ENCODE data around the gene ETV6.

ETV6 gene

DNA sequence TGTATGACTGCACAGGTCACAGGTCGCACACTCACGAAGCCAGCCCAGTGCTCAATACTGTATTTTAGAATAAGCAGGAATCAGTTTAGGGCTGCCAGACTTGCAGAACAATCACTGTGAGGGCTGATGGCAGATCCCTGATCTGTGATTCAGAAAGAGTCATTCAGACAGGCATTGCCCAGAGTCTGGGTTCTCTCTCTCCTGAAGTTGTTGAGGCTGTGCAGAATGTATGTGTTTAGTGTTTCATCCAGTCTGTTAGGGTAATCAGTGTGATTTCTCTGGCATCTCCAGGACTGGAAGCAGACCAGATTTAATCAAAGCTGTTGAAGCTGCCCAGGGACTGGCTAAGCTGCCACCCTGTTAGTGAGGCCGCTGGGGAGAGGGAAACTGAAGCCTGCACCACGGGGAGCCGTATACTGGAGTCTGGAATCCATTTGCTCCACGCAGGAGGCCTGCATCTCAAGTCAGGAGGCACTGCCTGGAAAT is 69.3 kb downstream of the ETV6 start:
- DNase-seq (ENCODE audit: low read depth) = no peak

DNA sequence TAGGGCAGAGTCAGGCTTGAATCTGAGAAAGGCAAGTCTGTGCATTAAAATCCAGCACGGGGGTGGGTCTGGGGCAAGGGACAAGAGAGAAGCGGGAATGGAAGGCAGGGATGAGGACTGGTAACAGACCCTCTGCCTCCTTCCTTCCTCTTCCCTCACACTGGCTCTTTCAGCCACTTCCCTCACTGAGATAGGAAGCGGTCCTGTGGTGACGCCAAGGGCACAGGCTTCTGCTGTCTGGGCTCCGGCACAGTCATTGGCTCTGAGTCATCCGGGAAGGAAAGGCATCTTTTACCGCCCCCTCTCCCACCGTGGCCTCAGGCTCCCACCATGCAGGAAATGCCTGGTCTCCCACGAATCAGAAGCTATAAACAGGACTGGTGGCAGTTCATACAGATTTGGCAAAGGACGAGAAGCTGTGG is 70.2 kb downstream of the ETV6 start:
- peak; percentile 52 for DNase-seq (ENCODE audit: low read depth)

DNA sequence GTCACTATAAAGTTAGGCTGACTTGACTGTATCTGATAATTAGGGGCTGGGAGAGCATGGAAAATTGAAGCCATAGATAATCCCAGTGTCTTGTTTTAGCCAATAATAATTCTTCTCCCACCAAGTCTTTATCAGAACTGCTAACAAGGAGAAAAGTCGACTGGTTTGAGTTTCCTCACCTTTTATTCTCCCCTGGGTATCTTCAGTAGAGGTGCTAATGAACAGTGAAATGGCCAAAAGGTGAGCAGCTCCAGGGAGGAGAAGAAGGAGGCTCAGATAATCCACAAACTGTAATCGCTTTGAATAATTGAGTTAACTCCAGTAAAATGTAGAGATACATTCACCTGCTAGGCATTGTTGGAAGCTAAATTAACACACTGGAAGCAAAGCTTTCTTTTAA is 72.6 kb downstream of the ETV6 start:
- DNase-seq (ENCODE audit: low read depth) = no peak

DNA sequence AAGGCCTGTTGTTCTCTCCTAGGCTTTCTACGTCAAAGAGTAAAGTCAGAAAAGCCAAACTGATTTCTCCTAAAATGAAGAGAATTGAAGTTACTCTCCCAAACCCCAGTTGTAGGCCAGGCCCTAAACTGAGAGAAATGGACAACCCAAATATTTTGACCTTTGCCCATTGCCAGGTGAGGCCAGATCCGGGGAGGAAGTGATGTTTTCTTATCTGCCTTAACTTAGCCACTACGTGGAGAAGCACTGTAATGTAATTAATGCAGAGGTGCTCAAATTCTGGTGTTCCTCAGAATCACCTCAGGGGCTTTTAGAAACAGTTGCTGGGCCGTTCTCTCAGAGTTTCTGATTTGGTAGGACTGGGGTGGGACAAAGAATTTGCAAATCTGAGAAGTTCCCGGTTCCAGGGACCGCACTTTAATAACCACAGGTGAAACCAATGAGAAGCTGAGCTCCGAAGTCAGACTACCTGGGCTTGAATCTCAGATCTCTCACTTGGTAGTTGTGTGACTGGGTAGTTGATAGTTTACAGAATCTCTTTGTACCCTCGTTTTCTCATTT is 73.2 kb downstream of the ETV6 start:
- no peak for DNase-seq (ENCODE audit: low read depth)

DNA sequence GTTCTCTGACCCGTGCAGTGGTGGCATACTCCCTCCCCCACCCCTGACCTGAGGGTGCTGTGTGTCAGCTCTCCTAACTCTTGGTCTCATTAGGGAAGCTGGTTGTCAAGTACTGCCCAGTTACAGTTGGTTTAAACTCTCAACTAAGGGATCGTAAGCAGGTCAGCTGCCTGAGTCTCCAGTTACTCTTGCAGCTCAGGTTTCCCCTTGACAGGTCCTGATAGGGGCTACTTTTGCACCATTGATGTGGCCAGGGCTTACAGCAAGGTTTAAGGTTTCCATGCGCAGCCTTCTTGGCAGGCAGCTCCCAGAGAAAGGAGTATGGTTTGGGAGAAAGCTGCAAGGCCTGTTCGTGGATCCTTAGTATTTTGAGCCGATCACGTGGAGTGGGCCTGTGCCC is 74.5 kb downstream of the ETV6 start:
- no peak for DNase-seq (ENCODE audit: low read depth)

DNA sequence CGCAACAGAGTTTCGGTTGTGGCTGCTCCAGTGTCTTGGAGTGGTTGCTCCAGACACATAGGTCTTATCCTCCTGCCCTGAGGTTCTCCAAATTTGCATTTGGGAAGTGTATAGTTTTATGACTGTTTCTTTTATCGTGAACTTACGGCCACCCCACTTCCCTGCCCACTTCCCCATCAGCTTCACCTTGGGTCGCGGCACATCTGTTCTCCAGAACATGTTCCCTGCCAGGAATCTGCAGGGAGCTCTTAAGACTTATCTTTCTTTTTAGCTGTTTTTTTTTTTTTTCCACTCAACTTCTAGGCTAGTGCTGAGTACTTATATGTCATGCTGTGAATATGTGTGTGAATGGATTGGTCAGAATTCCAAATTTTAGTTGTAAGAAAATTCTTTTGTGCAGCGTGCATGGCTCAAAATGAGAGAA is 75.4 kb downstream of the ETV6 start:
- no peak for DNase-seq (ENCODE audit: low read depth)

DNA sequence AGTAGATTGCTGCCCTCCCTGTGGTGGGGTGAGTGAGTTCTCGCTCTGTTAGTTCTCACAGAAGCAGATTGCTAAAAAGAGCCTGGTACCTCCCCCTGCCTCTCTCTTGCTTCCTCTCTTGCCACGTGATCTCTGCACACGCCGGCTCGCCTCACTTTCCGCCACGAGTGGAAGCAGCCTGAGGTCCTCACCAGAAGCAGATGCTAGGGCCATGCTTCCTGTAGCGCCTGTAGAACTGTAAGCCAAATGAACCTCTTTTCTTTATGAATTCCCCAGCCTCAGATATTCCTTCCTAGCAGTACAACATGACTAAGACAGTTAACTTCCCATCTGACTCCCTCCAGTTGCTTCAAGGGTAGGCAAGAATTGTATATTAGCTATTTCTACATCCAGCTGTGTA is 76.2 kb downstream of the ETV6 start:
- DNase-seq (ENCODE audit: low read depth) = no peak

DNA sequence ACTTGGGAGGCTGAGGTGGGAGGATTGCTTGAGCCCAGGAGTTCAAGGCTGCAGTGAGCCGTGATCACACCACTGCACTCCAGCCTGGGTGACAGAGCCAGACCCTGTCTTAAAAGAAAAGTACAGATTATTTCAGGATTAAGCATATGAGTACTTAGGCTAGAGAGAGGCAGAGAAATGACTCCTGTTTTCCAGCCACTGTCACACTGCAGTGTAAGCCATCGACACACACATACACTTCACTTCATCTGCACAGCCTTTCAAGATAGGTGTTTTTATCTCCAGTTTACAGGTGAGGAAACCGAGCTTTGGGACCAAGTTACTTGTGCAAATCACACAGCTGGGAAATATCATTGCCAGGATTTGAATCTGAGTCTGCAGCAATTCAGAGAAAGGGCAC is 77.2 kb downstream of the ETV6 start:
- DNase-seq (ENCODE audit: low read depth) = no peak

DNA sequence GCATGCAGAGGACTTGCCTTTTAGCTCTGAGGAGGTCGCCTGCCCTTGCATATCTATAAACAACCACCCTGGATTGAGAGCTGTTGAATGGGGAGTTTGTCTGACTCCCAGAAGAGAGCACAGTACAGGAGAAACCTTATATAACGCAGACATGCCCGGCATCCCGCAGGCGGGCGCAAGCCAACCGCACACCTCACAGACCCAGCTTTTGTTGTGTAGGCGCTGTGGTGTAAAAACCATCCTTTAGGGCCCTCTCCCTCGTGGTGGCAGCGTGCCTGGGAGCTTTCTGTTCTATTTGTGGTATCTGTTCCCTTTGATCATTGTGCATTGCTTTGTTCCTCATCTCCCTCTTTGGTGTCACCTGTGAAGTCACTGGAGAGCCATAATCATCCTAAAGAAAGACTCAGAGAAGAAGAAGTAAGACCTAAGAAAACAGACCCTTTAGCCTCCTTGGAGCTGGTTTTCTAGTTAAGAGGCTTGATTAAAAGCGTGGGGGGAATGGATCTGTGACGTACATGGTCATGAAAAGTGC is 77.7 kb downstream of the ETV6 start:
- DNase-seq (ENCODE audit: low read depth) = peak; percentile 55

DNA sequence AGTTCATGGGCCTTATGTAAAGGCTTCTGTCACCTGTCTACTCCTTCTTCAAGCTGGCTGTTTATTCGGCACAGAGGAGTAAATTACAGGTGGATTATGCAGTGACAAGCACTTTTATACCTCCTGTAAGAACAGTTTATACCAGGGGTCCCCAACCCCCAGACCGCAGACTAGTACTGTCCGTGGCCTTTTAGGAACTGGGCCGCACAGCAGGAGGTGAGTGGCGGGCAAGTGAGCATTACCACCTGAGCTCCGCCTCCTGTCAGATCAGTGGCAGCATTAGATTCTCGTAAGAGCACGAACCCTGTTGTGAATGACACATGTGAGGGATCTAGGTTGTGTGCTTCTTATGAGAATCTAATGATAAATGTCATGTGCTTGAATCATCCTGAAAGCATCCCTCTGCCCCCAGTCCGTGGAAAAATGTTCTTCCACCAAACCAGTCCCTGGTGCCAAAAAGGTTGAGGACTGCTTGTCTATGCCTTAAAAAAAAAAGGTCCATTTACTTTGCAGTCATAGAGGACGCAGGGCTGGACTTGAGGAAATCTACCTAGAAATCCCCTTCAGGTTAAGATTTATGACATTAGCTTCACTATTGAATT is 78.8 kb downstream of the ETV6 start:
- no peak for DNase-seq (ENCODE audit: low read depth)

DNA sequence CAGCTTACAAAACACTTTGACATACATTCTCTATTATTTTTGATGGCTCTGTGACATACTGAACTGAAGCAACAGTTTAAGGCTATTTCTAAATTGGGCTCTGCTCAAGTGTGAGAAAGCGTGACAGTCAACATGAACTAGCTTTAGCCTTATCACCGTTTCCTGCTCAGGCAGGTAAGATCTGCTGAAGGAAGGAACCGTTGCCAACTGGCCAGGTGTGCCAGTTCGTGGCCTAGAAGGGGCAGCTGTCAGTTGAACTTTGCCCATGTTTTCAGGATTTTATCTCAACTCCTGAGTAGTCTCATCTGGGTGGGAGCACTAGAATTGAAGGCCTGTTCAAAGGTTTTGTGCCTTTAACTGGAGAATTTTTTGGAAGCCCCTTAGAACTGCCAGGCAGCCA is 79.5 kb downstream of the ETV6 start:
- DNase-seq (ENCODE audit: low read depth) = no peak

DNA sequence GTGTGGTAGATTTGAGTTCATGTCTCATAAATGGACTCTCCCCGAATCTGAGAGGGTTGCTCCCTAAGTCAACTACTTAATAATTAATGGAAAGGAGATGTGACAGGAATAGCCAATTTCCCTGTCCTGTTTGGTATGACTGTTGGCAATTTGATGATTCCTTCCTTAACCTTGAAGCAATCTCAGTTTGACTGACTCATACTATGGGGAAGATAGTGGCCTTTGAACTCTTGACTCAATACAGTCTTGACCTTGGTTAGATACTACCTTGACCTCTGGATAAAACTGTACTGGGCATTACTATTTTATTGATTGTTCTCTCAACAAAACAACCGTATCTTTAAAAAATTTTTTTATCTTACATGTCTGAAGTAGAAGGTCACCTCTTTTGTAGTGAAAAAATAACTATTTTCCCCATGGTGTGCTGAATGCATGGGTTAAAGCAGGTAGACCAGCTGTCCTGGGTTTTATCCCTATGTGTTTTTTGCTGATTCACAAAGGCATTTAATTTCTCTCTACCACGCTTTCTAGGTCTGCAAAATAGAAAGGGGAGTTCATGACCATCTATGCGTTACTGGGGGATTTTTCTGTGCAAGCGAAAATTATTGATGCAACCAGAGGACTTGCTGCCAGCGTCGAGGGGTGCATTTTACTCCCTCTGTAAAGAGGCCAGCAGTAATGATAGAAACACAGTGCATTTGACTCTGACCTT is 80.1 kb downstream of the ETV6 start:
- no peak for DNase-seq (ENCODE audit: low read depth)

DNA sequence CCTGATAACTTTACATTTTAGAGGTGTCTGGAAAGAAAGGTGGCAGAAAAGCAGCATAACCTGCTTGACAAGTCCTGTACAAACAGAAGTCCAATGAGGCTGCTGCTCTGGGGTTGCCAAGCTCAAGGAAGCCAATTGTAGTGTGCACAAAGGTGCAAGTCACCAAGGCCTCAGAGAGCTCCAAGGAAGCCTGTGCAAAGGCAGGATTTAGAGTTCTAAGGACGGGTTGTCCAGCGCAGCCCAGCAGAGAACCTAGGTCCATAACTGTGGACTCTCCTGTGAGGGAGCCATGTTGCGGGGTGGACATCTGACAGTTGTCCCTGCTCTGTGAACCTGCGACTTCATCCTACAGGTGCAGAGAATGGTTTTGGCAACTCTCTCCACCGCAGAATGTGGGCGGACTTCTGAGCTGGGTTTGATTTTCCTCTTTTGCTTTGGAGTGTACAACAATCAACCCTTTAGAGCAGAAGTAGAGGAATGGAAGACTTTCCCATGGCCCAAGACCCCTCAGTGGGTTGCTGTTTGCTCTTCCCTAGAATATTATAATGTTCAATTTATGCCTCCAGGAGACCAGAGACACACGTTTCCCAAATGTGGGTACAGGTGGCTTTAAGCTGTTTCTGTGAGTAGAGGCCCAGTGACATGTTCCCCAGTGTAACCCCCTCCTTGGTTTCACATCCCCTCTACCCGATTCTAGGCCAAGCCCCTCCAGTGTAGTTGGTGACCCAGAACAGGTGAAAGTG is 81.0 kb downstream of the ETV6 start:
- DNase-seq (ENCODE audit: low read depth) = no peak

DNA sequence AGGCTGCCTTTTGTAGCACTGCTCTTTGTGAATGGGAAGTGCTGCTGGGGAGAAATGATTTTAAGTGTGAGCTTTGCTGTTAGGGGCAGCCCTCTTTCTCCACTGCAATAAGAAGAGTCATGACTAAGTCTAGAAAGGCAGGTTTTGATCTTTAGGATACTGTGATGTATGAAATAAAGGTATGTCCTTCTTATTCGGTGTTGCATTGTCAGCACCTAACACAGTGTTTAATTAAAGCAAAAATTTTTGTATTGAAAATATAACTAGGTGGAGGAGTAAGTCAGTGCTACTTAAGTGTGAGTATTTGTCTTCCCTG is 81.5 kb downstream of the ETV6 start:
- DNase-seq (ENCODE audit: low read depth) = no peak

DNA sequence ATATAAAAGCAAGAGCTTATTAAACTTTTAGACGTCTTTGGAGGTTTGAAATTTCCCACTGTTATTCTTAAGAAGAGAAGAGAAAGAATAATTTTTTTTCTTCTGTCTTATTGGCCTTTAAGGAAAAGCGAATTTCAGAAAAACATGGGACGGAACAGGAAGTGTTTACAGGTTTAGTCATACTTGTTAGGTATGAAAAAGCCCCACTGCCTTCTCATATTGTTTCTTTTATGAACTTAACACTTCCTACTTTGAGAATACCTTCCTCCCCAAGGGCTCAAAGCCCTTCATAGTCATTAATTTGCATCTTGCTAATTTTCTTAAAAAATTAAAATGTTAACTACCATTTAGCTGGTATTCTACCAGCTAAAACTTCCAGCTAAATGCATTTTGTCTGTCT is 82.0 kb downstream of the ETV6 start:
- no peak for DNase-seq (ENCODE audit: low read depth)

DNA sequence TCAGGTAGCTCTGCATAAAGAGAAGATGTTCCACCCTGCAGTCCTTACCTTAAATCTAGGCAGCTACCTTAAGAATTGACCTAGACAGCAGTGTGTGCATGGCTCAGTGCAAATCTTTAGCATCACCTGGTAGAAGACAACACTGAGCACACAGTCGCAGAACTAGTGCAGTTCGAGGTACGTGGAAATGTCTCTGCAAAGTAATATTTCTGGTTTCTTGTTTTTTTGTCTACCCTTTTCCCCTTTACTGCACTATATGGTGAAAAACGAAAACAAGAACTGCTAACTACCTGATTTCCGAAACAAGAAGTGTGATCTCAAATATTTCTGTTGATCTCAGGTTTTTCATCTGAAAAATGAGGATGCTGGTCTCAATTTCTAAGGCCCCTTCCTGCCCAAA is 82.5 kb downstream of the ETV6 start:
- no peak for DNase-seq (ENCODE audit: low read depth)

DNA sequence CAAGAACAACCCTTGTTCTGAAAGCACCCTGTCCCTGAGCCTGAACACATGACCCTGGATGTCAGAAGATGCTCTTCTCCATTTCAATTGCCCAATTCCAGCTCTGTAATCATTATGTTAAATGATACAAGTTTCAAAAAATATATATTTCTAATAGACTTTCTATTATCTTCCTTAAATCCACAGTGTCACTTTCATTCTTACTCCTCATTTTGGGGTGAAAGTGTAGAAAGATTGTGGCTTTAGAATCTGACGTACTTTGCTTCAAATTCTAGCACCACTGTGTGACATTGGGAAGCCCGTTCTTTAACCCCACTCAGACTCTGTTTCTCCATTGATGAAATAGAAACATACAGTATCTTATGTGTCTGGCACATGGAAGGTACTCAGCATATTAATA is 83.2 kb downstream of the ETV6 start:
- no peak for DNase-seq (ENCODE audit: low read depth)

DNA sequence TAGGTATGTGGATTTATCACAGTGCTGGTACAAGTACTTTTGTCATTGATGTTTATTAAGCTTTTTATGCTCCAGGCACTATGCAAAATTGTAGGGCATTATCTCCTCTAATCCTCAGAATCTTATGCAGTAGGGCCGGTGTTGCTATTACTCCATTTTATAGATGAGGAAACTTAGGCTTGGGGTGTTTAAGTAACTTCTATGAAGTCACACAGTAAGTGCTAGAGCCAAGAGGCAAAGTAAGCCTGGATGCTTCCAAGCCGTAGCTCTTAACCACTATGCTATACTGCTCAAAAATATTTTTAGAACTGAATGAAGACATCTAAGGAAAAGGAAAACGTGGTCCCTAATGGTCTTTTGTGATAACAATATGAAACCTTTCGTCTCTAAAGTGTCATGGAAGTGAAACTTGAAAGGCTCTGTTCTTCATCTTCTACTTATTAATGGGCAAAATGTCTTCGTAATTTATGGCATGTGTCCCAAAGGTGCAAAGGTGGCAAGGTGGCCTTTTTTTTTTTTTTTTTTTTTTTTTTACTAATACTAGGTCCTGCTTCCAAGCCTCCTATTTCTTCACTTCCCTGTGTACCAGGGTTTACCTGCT is 85.2 kb downstream of the ETV6 start:
- no peak for DNase-seq (ENCODE audit: low read depth)

DNA sequence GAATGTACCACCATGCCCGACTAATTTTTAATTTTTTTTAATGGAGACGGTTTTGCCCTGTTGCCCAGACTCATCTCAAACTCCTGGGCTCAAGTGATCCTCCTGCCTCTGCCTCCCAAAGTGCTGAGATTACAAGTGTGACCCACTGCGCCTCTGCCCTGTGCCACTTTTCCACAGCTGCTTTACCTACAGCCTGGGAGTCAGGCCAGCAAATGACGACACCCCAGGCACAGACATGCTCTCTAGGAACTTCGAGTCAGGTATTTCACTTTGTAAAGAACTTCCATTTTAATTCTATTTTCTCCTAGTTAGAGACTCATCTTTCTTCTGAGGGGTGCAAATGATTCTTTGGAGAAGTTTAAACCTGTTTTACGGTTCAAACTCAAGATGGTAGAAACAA is 89.0 kb downstream of the ETV6 start:
- DNase-seq (ENCODE audit: low read depth) = no peak

DNA sequence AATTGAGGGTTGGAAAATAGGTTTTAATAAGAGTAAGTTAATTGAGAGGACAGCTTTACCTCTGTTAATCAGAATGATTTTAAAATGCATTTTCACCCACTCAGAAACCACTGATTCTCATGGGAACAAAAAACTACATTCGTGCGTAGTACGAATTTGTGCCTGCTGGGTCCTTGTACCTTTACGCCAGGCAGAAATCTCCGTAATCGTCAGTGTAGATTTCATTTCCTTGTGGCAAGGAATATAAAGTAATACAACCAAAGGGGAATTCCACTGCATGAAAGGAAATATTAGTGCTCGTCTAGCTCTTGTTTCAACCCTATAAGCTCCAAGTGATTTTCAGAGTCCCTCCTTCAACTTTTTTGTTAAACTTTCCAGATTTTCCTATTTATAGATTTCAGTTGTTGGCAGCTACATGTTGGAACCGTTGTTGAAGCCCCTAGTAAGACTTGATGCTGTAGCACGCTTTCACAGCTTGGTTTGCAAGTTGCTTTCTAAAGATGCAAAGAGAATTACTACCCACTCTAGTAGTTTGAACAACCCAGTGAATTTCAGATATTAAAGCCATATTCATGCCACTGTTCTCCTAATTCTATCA is 90.6 kb downstream of the ETV6 start:
- no peak for DNase-seq (ENCODE audit: low read depth)

DNA sequence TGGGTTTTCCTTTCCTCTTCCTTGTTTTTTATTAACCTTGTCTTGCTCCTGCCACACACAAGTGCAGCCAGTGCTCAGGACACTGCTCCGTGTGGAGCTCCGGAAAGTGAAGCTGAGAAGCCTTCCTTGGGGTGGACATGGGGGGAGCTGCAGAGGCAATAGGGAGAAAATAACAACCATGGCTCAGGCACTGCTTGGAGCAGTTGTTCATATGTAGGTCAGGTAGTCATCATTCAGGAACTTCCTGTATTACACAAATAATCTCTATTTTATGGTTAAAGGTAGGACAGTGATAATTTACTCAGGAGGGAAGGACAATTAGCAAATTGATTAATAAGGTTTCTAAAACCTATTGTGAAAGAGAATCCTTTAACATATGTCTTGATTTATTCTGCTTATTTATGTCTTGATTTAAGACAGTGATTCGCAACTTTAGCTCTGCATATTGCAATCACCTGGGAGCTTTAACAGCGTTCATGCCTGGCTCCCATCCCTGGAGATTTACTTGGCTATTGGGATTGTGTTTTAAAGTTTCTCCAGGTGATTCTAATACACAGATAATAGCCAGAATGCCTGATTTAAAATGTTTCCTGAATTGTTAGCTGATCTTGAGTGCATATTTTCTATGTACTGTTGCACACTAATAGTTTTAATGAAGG is 92.1 kb downstream of the ETV6 start:
- no peak for DNase-seq (ENCODE audit: low read depth)
